ENCODE measurements around the gene POLR3GL.

POLR3GL gene

GRCh38 chr1:146016891-146017290 is 52.4 kb downstream of the POLR3GL start:
- TF ChIP-seq MYC (IDR thresholded peaks at IDR 0.05; ENCODE audit: low read depth, low read length) (no peak), MAX (IDR thresholded peaks at IDR 0.05; ENCODE audit: low read depth, low read length) (no peak), POLR2A (IDR thresholded peaks at IDR 0.05; ENCODE audit: extremely low read depth, insufficient read length) (no peak), CTCF (IDR thresholded peaks at IDR 0.05; ENCODE audit: low read depth, low read length) (no peak)
- DNase-seq (ENCODE audit: low read depth) = no peak
- H3K4me3 ChIP-seq (ENCODE audit: low read depth, low read length) = no peak overlapping the region

- no peak for DNase-seq (ENCODE audit: low read depth)
- H3K4me3 ChIP-seq (ENCODE audit: low read depth, low read length) = no peak overlapping the region
- TF ChIP-seq POLR2A (IDR thresholded peaks at IDR 0.05; ENCODE audit: extremely low read depth, insufficient read length) (no peak), CTCF (IDR thresholded peaks at IDR 0.05; ENCODE audit: low read depth, low read length) (no peak), MYC (IDR thresholded peaks at IDR 0.05; ENCODE audit: low read depth, low read length) (no peak), MAX (IDR thresholded peaks at IDR 0.05; ENCODE audit: low read depth, low read length) (no peak)
Observed at GRCh38 chr1:146019231-146020057, 55.0 kb downstream of the POLR3GL start.

- DNase-seq (ENCODE audit: low read depth) = peak; percentile 54
- H3K4me3 ChIP-seq (ENCODE audit: low read depth, low read length) = no peak overlapping the region
- TF ChIP-seq CTCF (IDR thresholded peaks at IDR 0.05; ENCODE audit: low read depth, low read length) = no peak
- no peak for TF ChIP-seq MAX (IDR thresholded peaks at IDR 0.05; ENCODE audit: low read depth, low read length)
- no peak for TF ChIP-seq MYC (IDR thresholded peaks at IDR 0.05; ENCODE audit: low read depth, low read length)
- no peak for TF ChIP-seq POLR2A (IDR thresholded peaks at IDR 0.05; ENCODE audit: extremely low read depth, insufficient read length)
Observed at GRCh38 chr1:146020058-146021049, 55.9 kb downstream of the POLR3GL start.

GRCh38 chr1:146021050-146021445 is 56.6 kb downstream of the POLR3GL start:
- no peak for DNase-seq (ENCODE audit: low read depth)
- H3K4me3 ChIP-seq (ENCODE audit: low read depth, low read length) = no peak overlapping the region
- TF ChIP-seq MYC (IDR thresholded peaks at IDR 0.05; ENCODE audit: low read depth, low read length) (no peak), POLR2A (IDR thresholded peaks at IDR 0.05; ENCODE audit: extremely low read depth, insufficient read length) (no peak), MAX (IDR thresholded peaks at IDR 0.05; ENCODE audit: low read depth, low read length) (no peak), CTCF (IDR thresholded peaks at IDR 0.05; ENCODE audit: low read depth, low read length) (no peak)

GRCh38 chr1:146021622-146022402 is 57.3 kb downstream of the POLR3GL start, which contains the start of gene HJV:
Gene HJV (minus strand): TSS chr1:146021735. CDS start chr1:146020231, 1,504 bp downstream.
- no peak for DNase-seq (ENCODE audit: low read depth)
- no peak within 1 kb of the TSS for H3K4me3 ChIP-seq (ENCODE audit: low read depth, low read length)
- TF ChIP-seq MAX (IDR thresholded peaks at IDR 0.05; ENCODE audit: low read depth, low read length) (no peak), CTCF (IDR thresholded peaks at IDR 0.05; ENCODE audit: low read depth, low read length) (no peak), MYC (IDR thresholded peaks at IDR 0.05; ENCODE audit: low read depth, low read length) (no peak), POLR2A (IDR thresholded peaks at IDR 0.05; ENCODE audit: extremely low read depth, insufficient read length) (no peak)
